Bronchial epithelial cell (primary cell): ENCODE results near the gene ARSK. TPM values are rescaled to one million over a fixed set of nuclear protein-coding genes. Genes with fewer than 3 reads are reported as not detected.

Experiments
- DNase-seq: peaks from one replicate; pipeline ENCODE4 v3.0.0-alpha.2; 2010; ENCODE audit warnings: low read depth
- FAIRE-seq: peaks from 2 replicates; lab custom pipeline; 2011; peaks lifted over from hg19 to GRCh38; lab: Jason Lieb, UNC
- H3K27me3 ChIP-seq: 2 replicates; pipeline ENCODE4 v1.5.1; 2011; ENCODE audit warnings: low read length; ENCODE audit not compliant: control insufficient read depth, insufficient read depth
- H3K36me3 ChIP-seq: 2 replicates; pipeline ENCODE4 v1.5.1; 2011; ENCODE audit warnings: low read length; ENCODE audit not compliant: control insufficient read depth, insufficient read depth
- H3K4me3 ChIP-seq: 2 replicates; pipeline ENCODE4 v1.5.1; 2011; ENCODE audit warnings: mild to moderate bottlenecking, low read depth, low read length, control low read depth
- CTCF ChIP-seq: IDR thresholded peaks from 2 replicates; pipeline ENCODE4 v1.5.1; 2011; ENCODE audit warnings: mild to moderate bottlenecking, moderate library complexity, low read length, control low read depth, inconsistent platforms; ENCODE audit not compliant: insufficient read depth, severe bottlenecking
- total RNA-seq: library from RNA; depleted of rRNA; stranded (reverse); fragments of >200 nt; gene quantifications from 2 replicates; pipeline ENCODE4 v1.2.1, GENCODE V29; 2014

The ARSK gene
- total RNA-seq, 1 donor from 2014 or later = 7.4 TPM

- H3K4me3 ChIP-seq = no peak overlapping the region
- FAIRE-seq (no peak), DNase-seq (peak; percentile 87)
- TF ChIP-seq CTCF = no peak
- no peaks in the 10 kb centered on the region for H3K27me3 ChIP-seq
- no peaks in the 10 kb centered on the region for H3K36me3 ChIP-seq
Observed at GRCh38 chr5:95591490-95591901, 36.6 kb downstream of the ARSK start.

DNA sequence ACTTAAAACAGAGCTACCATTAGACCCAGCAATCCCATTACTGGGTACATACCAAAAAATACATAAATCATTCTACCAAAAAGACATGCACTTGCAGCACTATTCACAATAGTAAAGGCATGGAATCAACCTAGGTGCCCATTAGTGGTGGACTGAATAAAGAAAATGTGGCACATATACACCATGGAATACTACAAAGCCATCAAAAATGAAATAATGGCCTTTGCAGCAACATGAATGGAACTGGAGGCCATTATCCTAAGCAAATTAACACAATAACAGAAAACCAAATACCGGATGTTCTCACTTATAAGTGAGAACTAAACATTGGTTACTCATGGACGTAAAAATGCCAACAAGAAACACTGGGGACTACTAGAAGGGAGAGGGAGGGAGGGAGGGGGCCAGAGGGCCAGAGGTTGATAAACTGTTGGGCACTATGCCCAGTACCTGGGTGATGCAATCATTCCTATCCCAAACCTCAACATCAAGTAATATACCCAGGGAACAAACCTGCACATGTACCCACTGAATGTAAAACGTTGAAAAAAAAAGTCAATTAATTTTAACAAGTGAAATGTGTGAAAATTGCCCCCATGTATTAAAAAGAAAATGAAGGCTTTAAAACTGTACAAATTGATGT lies 40.5 kb downstream of the ARSK start:
- FAIRE-seq (no peak), DNase-seq (peak; percentile 33)
- no peak for TF ChIP-seq CTCF

GRCh38 chr5:95599252-95599651 lies 44.4 kb downstream of the ARSK start:
- Histone ChIP-seq H3K4me3 (no peak overlapping the region), H3K27me3 (no peaks in the 10 kb centered on the region), H3K36me3 (peaks cover 2% of the 10 kb centered on the region)
- no peak for FAIRE-seq
- TF ChIP-seq CTCF = no peak
- no peak for DNase-seq

More for the DNA sequence above, 40.5 kb downstream of the ARSK start:
- Histone ChIP-seq H3K36me3 (no peaks in the 10 kb centered on the region), H3K4me3 (no peak overlapping the region), H3K27me3 (no peaks in the 10 kb centered on the region)

DNA sequence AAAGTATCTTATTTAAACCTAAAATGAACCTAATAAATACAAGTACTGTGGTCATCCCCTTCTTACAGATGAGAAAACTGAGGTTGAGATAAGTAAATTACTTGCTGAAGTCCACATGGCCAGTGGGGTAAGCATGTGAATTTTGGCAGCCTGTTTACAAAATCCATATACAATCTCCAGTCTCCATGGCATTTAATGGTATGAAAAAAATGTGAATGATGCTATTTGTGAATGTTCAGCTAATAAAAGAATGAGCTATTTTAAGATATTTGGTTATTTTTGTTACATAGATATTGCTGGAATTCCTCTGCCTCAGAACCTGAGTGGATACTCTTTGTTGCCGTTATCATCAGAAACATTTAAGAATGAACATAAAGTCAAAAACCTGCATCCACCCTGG lies 45.7 kb downstream of the ARSK start:
- DNase-seq = no peak
- peaks cover 2% of the 10 kb centered on the region for H3K36me3 ChIP-seq
- FAIRE-seq = no peak
- TF ChIP-seq CTCF = no peak
- H3K4me3 ChIP-seq = no peak overlapping the region
- no peaks in the 10 kb centered on the region for H3K27me3 ChIP-seq

DNA sequence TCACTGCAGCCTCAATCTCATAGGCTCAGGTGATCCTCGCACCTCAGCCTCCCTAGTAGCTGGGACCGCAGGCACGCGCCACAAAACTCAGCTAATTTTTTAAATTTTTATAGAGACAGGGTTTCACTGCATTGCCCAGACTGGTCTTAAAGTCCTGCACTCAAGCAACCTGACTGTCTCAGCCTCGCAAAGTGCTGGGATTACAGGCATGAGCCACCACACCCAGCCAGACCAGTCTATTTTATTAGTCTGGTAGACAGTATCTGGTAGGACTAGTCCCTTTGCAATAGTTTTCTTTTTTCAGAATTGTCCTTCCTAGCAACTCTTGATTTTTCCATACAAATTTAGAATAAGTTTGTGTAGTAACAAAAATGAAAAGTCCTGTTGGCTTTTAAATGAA lies 50.9 kb downstream of the ARSK start:
- DNase-seq (no peak), FAIRE-seq (no peak)
- H3K4me3 ChIP-seq = no peak overlapping the region
- peaks cover 2% of the 10 kb centered on the region for H3K36me3 ChIP-seq
- H3K27me3 ChIP-seq = no peaks in the 10 kb centered on the region
- TF ChIP-seq CTCF = no peak

DNA sequence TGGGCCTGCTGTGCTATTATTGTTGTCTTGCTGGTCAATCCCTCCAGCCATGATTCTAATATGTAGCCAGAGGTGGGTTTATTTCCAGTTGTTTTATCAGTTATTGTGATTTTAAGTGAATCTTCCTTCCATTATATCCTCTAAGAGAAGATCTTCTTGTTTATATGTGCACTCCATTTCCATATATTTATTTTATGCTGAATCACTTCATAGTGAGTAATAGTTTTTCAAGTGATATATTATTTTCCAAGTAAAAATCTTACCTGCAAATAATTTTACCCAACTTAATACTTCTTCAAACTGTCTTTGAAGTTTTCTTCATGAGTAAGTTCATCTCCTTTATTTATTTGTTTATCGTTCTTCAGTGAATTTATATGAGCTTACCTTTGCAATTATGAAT lies 51.5 kb downstream of the ARSK start:
- no peaks in the 10 kb centered on the region for H3K36me3 ChIP-seq
- H3K27me3 ChIP-seq = no peaks in the 10 kb centered on the region
- FAIRE-seq = no peak
- no peak for DNase-seq
- no peak for TF ChIP-seq CTCF
- H3K4me3 ChIP-seq = no peak overlapping the region
